GM18508 (cell line): ENCODE data around the gene B4GALT5.

Source experiments
- ATAC-seq: cut with Tn5 transposase; IDR thresholded peaks from one replicate; pipeline ENCODE4 v1.9.1; 2021; ENCODE audit warnings: moderate number of reproducible peaks; ENCODE audit not compliant: insufficient read depth, unreplicated experiment

Gene B4GALT5

DNA sequence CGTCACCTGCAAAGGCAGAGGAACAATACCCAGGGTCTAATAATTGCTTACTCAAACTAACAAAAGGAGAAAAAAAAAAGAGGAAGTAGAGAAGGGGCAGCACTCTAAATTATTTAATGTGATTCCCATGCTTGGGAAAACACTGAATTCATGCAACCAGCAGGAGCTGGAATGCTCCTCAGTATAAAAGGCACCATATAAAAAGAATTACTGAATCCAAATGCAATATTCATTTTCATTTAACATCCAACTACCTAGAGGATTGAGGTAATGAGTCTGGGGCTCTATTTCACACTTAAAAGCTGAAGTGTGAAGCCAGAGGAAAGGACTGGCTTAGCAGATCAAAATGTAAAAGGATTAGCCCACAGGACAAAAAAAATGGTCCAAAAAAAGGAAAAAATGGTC lies 8.7 kb downstream of the B4GALT5 start:
- no peak for ATAC-seq

DNA sequence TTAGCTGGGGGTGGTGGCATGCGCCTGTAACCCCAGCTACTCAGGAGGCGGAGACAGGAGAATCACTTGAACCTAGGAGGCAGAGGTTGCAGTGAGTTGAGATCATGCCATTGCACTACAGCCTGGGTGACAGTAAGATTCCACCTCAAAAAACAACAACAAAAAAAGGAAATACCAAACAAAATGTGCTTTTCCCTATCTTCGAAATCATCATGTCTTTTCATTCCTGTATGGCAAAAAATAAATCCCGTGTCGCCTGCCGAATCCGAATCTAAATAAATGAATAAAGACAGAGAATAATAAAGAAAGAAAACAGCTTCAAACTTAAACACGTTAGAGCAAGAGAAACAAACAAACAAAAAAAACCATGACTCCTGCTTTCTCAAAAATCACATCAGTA lies 11.8 kb downstream of the B4GALT5 start:
- ATAC-seq = no peak

- no peak for ATAC-seq
Observed at GRCh38 chr20:49701241-49701790, 12.4 kb downstream of the B4GALT5 start.

DNA sequence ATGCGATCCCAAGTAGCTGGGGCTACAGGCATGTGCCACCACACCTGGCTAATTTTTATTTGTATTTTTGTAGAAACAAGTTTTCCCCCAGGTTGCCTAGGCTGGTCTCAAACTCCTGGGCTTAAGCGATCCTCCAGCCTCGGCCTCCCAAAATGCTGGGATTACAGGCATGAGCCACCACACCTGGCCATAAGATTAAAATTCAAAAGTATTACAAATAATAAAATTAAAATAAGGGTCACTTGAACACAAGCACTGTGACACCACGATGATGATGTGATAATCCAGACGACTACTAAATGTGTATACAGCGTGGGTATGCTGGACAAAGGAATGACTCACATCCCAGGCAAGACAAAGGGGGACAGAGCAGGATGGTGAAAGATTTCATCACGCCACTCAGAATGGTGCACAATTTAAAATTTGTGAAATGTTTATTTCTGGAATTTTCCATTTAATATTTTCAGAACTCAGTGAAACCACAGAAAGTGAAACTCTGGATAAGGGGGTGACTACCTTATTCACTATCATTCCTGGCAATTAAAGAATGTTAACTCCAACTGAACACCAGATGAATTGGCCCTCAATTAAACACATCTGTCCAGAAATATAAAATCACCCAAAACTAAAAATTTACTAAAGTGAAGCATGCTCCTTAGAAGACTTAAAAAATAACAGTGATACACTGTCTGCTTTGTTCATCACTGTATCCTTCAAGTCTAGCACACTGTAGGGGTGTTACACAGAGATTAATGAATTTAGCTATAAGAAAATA lies 13.1 kb downstream of the B4GALT5 start:
- no peak for ATAC-seq

DNA sequence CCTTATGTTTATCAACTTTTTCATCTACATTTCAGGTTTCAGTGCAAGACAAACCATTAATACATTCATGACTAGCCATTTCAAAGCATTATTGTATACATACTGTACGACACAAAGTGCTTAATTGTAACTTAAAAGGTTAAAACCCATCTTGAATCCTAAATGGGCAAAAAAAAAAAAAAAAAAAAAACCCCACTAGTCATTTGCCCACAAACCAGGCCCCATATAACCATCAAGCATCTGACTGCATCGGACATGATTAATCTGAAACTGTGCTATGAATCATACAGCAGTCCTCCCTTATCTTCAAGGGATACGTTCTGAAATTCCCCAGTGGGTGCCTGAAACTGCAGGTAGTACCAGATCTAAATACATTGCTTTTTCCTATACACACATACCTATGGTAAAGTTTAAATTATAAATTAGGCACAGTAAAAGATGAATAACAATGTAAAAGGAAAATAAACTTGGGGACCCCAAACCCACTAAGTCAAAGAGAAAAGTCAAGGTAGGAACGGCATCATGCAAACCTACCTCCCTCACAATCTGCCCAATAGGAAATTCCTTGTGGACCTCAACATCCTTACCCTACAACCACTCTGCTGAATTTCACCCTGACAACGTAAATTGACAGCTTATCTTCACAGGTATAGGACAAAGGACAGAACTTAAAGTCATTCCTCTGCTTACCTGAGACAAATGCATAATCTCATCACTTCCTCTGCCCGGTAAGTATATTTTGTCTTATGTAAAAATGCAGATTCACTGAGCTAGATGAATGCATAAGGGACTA lies 14.3 kb downstream of the B4GALT5 start:
- ATAC-seq = no peak

DNA sequence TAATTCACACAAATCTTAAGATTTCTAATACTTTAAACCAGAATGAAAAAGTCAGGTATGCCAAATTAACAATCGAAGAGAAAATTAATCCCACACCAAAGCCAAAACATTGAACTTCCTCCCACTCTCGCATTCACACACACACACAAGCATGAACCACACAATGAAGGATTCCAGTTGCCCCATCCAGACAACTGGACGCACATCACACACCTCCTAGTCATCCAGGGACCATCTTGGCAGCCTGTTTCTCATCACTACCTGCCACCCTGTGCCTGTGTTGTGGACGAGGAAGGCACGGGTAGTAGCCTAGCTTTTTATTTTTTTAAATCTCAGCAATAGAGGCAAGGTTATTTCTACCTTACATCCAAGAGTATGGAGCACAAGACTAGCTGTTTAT lies 15.2 kb downstream of the B4GALT5 start:
- ATAC-seq = no peak

- no peak for ATAC-seq
Observed at GRCh38 chr20:49697071-49697470, 16.6 kb downstream of the B4GALT5 start.

GRCh38 chr20:49696594-49696993 lies 17.1 kb downstream of the B4GALT5 start:
- ATAC-seq = no peak

GRCh38 chr20:49695830-49696229 lies 17.8 kb downstream of the B4GALT5 start:
- no peak for ATAC-seq

- ATAC-seq = no peak
Observed at GRCh38 chr20:49694450-49695071, 19.1 kb downstream of the B4GALT5 start.

- no peak for ATAC-seq
Observed at GRCh38 chr20:49693435-49694171, 20.1 kb downstream of the B4GALT5 start.

DNA sequence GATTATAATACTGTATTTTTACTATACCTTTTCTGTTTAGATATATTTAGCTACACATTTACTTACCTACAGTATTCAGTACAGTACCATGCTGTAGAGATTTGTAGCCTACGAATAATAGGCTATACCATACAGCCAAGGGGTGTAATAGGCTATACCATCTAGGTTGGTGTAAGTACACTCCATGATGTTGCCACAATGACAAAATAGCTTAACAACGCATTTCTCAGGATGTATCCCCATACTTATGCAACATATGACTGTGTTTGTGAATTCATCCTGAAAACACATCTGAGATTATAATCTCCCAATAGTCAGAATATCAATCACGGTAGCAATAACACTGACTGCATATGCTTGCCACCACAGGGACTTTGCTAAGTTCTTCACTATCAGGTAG lies 20.7 kb downstream of the B4GALT5 start:
- no peak for ATAC-seq

DNA sequence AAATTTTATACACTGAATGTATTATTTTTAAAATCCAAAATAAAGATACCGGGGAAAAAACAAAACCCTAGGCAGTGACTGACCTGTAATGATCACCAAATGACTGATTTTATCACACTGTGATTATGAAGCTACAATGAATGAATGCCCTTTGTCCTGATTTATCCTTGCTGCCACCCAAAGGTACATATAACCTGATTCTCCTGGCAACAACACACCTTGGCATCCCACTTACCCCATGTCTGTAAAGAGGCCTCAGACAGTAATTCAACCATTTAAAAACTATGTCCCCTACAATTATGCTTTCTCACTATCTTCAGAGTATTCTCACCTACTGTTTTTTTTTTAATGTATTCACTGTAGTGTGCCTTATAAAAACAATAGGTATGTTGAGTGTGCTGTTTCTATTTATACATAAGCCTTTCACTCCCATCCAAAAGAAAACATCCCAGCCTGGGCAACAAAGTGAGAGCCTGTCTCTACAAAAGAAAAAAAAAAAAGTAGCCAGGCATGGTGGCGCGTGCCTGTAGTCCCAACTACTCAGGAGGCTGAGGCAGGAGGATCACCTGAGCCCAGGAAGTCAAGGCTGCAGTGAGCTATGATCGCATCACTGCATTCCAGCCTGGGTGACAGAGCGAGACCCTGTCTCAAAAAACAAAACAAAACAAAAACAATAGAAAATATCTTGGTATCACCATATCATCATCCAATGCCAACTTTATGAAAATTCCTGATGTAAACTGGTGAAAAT lies 21.7 kb downstream of the B4GALT5 start:
- ATAC-seq = no peak

GRCh38 chr20:49690899-49691620 lies 22.6 kb downstream of the B4GALT5 start:
- ATAC-seq = no peak

GRCh38 chr20:49687595-49688567 lies 25.8 kb downstream of the B4GALT5 start:
- no peak for ATAC-seq

- no peak for ATAC-seq
Observed at GRCh38 chr20:49685809-49686208, 27.9 kb downstream of the B4GALT5 start.

GRCh38 chr20:49685161-49685601 lies 28.5 kb downstream of the B4GALT5 start:
- ATAC-seq = no peak
